GM12875 (cell line): ENCODE measurements around the gene GPR137.

Source experiments
- H3K4me3 ChIP-seq: one replicate; pipeline ENCODE4 v1.5.1; 2011; ENCODE audit warnings: low read depth, low read length, control low read depth
- CTCF ChIP-seq: IDR thresholded peaks from 2 replicates; pipeline ENCODE4 v1.5.1; 2011; ENCODE audit warnings: low read depth, mild to moderate bottlenecking, control low read depth, inconsistent platforms, low read length, moderate library complexity, borderline replicate concordance; ENCODE audit not compliant: insufficient read depth

GPR137 gene

DNA sequence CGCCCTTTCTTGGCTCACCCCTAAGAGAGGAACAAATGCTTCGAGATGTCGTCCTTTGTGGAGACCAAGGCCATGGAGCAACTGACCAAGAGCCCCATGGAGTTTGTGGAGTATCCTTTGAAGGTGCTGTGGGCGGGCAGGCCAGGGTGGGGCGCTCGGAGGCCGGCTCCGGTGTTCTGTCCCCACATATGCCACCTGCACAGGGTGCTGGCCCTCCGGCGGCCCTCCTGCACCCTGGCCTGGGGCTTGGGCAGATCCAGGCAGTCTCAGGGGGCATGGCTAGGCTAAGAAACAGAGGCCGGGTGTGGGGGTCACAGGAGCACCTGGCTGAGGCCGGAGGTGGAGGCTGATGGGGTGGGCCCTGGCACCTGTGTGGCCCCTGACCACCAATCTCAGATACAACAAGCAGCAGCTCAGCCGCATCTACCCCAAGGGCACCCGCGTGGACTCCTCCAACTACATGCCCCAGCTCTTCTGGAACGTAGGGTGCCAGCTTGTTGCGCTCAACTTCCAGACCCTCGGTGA, 24.0 kb upstream of the GPR137 start:
- no peak overlapping the region for H3K4me3 ChIP-seq
- TF ChIP-seq CTCF, result no peak

DNA sequence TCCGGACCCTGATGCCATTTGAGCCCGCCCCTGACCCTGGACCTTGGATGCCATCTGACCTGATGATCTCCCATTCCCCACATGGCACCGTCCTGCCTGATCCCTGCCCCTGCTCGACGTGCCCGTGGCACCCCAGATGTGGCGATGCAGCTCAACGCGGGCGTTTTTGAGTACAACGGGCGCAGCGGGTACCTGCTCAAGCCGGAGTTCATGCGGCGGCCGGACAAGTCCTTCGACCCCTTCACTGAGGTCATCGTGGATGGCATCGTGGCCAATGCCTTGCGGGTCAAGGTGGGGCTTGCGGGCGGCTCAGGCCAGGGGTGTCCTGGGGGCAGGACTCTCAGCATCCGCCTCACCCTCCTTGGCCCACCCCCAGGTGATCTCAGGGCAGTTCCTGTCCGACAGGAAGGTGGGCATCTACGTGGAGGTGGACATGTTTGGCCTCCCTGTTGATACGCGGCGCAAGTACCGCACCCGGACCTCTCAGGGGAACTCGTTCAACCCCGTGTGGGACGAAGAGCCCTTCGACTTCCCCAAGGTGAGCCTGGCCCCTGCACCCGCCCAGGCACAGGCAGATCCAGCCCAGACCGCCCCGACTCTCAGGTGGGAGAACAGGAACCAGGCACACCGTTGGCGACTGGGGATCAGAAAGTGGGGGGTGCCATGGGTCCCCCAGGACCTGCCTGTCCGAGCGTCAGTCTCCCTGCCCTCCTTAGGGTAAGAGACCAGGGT, 23.2 kb upstream of the GPR137 start:
- TF ChIP-seq CTCF, result no peak
- no peak overlapping the region for H3K4me3 ChIP-seq

GRCh38 chr11:64263021-64263946, 22.4 kb upstream of the GPR137 start:
- no peak for TF ChIP-seq CTCF

GRCh38 chr11:64263947-64264317, 21.7 kb upstream of the GPR137 start:
- H3K4me3 ChIP-seq, result no peak overlapping the region
- no peak for TF ChIP-seq CTCF

More at GRCh38 chr11:64263021-64263946, 22.4 kb upstream of the GPR137 start:
- H3K4me3 ChIP-seq, result no peak overlapping the region

DNA sequence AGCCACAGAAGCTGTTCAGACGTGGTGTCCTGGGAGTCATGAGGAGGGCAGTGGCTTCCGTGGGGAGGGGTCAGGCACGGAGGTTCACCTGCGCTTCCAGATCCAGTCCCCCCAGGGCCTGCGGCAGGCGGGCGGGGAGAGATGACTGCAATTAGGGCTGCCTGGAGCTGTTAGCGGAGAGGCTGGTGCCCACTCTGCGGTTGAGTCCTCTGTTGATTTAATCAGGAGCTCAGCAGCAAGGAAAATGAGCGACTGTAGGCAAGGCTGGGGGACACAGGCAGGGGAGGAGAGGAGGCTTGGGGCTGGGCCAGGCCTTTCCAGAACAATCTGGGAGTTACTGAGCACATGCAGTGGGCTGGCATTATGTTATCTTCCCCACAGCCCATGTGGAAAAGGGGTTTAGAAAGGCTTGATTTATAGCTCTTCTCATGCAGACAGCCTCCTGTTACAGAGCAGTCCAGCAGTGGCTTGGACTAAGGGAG, 21.2 kb upstream of the GPR137 start:
- no peak for TF ChIP-seq CTCF
- no peak overlapping the region for H3K4me3 ChIP-seq

- H3K4me3 ChIP-seq, result no peak overlapping the region
Measured at GRCh38 chr11:64265176-64266160, 20.2 kb upstream of the GPR137 start.

More at GRCh38 chr11:64265176-64266160, 20.2 kb upstream of the GPR137 start:
- no peak for TF ChIP-seq CTCF
